Keratinocyte (primary cell): Measurements from ENCODE around the gene SHC3. TPM values are rescaled to one million over a fixed set of nuclear protein-coding genes. Genes with fewer than 3 reads are reported as not detected.

Experiments used
- DNase-seq: peaks from one replicate; pipeline ENCODE4 v3.0.0-alpha.2; 2011; ENCODE audit warnings: low read depth, missing footprints, low spot score
- FAIRE-seq: peaks from 2 replicates; lab custom pipeline; 2011; peaks lifted over from hg19 to GRCh38; lab: Jason Lieb, UNC
- H2AFZ ChIP-seq: 2 replicates; pipeline ENCODE4 v1.6.0; 2012; ENCODE audit warnings: low read length, control low read depth, inconsistent platforms; ENCODE audit not compliant: control insufficient read depth
- H3K27ac ChIP-seq: 2 replicates; pipeline ENCODE4 v1.5.1; 2011; ENCODE audit warnings: low read length; ENCODE audit not compliant: control insufficient read depth, insufficient read depth
- H3K27me3 ChIP-seq: 3 replicates; pipeline ENCODE4 v1.6.0; 2011; ENCODE audit warnings: low read length; ENCODE audit not compliant: control insufficient read depth, insufficient read depth; ENCODE audit errors: extremely low read depth
- H3K36me3 ChIP-seq, 2 experiments: 2 replicates in 1 of 2; 3 replicates in 1 of 2; pipeline ENCODE4 v1.5.1; 2011; ENCODE audit warnings: low read length in 2 of 2, mild to moderate bottlenecking in 1 of 2; ENCODE audit not compliant: control insufficient read depth in 2 of 2, insufficient read depth in 2 of 2; ENCODE audit errors: extremely low read depth in 1 of 2
- H3K4me1 ChIP-seq: 3 replicates; pipeline ENCODE4 v1.5.1; 2011; ENCODE audit warnings: low read length; ENCODE audit not compliant: control insufficient read depth, insufficient read depth; ENCODE audit errors: extremely low read depth
- H3K4me2 ChIP-seq: 3 replicates; pipeline ENCODE4 v1.6.0; 2011; ENCODE audit warnings: low read depth, low read length; ENCODE audit not compliant: control insufficient read depth, insufficient read depth; ENCODE audit errors: extremely low read depth
- H3K4me3 ChIP-seq, 3 experiments: fragments of 200-600 bp in 1 of 3; sonication (generic) in 1 of 3; 2 replicates in 2 of 3; 3 replicates in 1 of 3; pipeline ENCODE4 v1.5.1; 2011 to 2016; ENCODE audit warnings: low read length in 3 of 3, mild to moderate bottlenecking in 3 of 3, control low read depth in 2 of 3, inconsistent platforms in 1 of 3, low read depth in 1 of 3, mixed read lengths in 1 of 3, mixed run types in 1 of 3, moderate library complexity in 1 of 3; ENCODE audit not compliant: control insufficient read depth in 2 of 3, insufficient read depth in 2 of 3; ENCODE audit errors: extremely low read depth in 1 of 3
- H3K79me2 ChIP-seq: 2 replicates; pipeline ENCODE4 v1.6.0; 2012; ENCODE audit warnings: low read length; ENCODE audit not compliant: control insufficient read depth, insufficient read depth
- H3K9ac ChIP-seq: 3 replicates; pipeline ENCODE4 v1.6.0; 2011; ENCODE audit warnings: low read length; ENCODE audit not compliant: control insufficient read depth, insufficient read depth; ENCODE audit errors: extremely low read depth
- H3K9me1 ChIP-seq: 3 replicates; pipeline ENCODE4 v1.6.0; 2011; ENCODE audit warnings: low read length; ENCODE audit not compliant: control insufficient read depth, insufficient read depth; ENCODE audit errors: extremely low read depth
- H3K9me3 ChIP-seq: 2 replicates; pipeline ENCODE4 v1.5.1; 2012; ENCODE audit warnings: low read depth, low read length; ENCODE audit not compliant: control insufficient read depth
- H4K20me1 ChIP-seq: 3 replicates; pipeline ENCODE4 v1.6.0; 2011; ENCODE audit warnings: low read length; ENCODE audit not compliant: control insufficient read depth, insufficient read depth; ENCODE audit errors: extremely low read depth
- CTCF ChIP-seq, 3 experiments: IDR thresholded peaks in 1 of 3; conservative IDR thresholded peaks in 1 of 3; optimal IDR thresholded peaks in 1 of 3; 2 replicates in 2 of 3; 3 replicates in 1 of 3; pipeline versions ENCODE3 to v1.5.1; 2011; ENCODE audit warnings: low read length in 3 of 3, mild to moderate bottlenecking in 3 of 3, moderate library complexity in 2 of 3, control low read depth in 1 of 3, inconsistent platforms in 1 of 3; ENCODE audit not compliant: insufficient read depth in 2 of 3; ENCODE audit errors: extremely low read depth in 1 of 3
- EZH2 ChIP-seq: IDR thresholded peaks from one replicate; pipeline ENCODE4 v1.6.1; 2012; ENCODE audit warnings: inconsistent platforms, mild to moderate bottlenecking, low read length, moderate library complexity
- dilution Hi-C: fragments of 300-500 bp; cut with MboI; formaldehyde crosslinking; loops from one replicate; pipeline ENCODE4 v1.7.0; 2020; ENCODE audit warnings: low sequenced_read_pairs; ENCODE audit not compliant: extremely low pct_ligation_motif_present
- polyA plus RNA-seq, 5 experiments: library from polyadenylated mRNA; depleted of rRNA in 3 of 5; stranded (reverse) in 3 of 5; stranded (forward) in 1 of 5; unstranded in 1 of 5; fragments of >200 nt; gene quantifications; 1 replicate in 1 of 5; 2 replicates in 3 of 5; 3 replicates in 1 of 5; pipeline versions ENCODE4 v1.2.1 to v1.2.3, GENCODE V29; 2011 to 2012; ENCODE audit warnings: missing spikeins in 2 of 5, low read depth in 1 of 5, low replicate concordance in 1 of 5

The SHC3 gene
- polyA plus RNA-seq, 1 donor (not counting 4 experiments of a cell fraction or from before 2014, with no cell fraction given): 0.03 TPM

- H3K9ac ChIP-seq: no peak overlapping the region
- H3K9me3 ChIP-seq: no peaks in the 10 kb centered on the region
- H3K4me2 ChIP-seq: no peak overlapping the region
- no peak overlapping the region for H2AFZ ChIP-seq
- no peak for TF ChIP-seq CTCF (optimal IDR thresholded peaks at IDR 0.05 in 1 of 3, IDR thresholded peaks at IDR 0.05 in 1 of 3, conservative IDR thresholded peaks at IDR 0.05 in 1 of 3; ENCODE audit: extremely low read depth in 1 of 3, insufficient read depth in 2 of 3, low read length in 3 of 3)
- TF ChIP-seq EZH2: no peak
- no peaks in the 10 kb centered on the region for H3K36me3 ChIP-seq
- H4K20me1 ChIP-seq: no peaks in the 10 kb centered on the region
- no peak overlapping the region for H3K27ac ChIP-seq
- dilution Hi-C loops: no loop called here
- H3K4me1 ChIP-seq: no peaks in the 10 kb centered on the region
- no peaks in the 10 kb centered on the region for H3K79me2 ChIP-seq
- DNase-seq: no peak
- FAIRE-seq: no peak
- no peak overlapping the region for H3K4me3 ChIP-seq
- no peaks in the 10 kb centered on the region for H3K27me3 ChIP-seq
- H3K9me1 ChIP-seq: no peaks in the 10 kb centered on the region
These were observed 57.9 kb downstream of the SHC3 start for GRCh38 chr9:89120704-89121103.

DNA sequence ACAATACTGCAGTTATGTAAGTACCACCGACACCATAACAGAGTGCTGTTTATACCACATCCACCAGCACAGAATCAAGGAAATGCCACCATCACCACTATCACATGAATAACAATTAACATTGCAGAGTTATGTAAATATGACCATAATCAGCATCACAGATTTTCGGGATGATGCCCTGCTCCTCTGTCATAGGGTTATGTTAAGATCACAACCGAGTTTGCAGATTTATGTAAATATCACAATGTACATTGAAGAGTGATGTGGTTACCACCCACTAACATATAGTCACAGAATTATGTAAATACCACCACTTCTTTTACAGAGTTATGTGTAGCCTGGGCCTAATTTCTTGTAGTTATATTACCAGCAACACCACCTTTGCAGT, 61.8 kb downstream of the SHC3 start:
- dilution Hi-C loops: no loop called here
- Histone ChIP-seq H3K9me1 (no peaks in the 10 kb centered on the region), H3K9me3 (no peaks in the 10 kb centered on the region), H4K20me1 (no peaks in the 10 kb centered on the region), H3K4me2 (no peak overlapping the region), H3K79me2 (no peaks in the 10 kb centered on the region), H3K4me1 (no peaks in the 10 kb centered on the region), H3K27ac (no peak overlapping the region), H3K36me3 (no peaks in the 10 kb centered on the region), H2AFZ (no peak overlapping the region), H3K4me3 (no peak overlapping the region), H3K9ac (no peak overlapping the region), H3K27me3 (no peaks in the 10 kb centered on the region)
- TF ChIP-seq EZH2 (no peak), CTCF (optimal IDR thresholded peaks at IDR 0.05 in 1 of 3, IDR thresholded peaks at IDR 0.05 in 1 of 3, conservative IDR thresholded peaks at IDR 0.05 in 1 of 3; ENCODE audit: extremely low read depth in 1 of 3, insufficient read depth in 2 of 3, low read length in 3 of 3) (no peak)
- no peak for FAIRE-seq
- DNase-seq: no peak
